ENCODE measurements around the gene KCNIP4.

Gene KCNIP4

DNA sequence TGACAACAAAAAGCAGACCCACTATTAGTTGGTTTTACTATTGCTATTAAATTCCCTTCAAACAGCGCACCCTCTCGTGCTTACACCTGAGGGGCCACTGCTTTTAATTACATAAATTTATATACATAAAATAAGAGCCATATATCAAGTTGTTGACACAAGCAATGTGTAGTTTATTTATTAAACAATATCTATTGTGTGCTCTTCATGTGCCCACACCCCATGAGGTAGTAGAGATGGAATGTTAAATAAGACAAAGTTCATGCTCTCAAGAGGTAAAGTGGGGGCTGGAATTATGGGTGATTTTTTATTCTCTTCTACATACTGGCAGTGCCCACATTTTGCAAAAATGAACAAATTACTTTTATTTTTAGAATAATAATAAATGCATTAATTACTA, 47.3 kb downstream of the KCNIP4 start:
- no peak for DNase-seq (ENCODE audit: low read depth)

- no peak for DNase-seq (ENCODE audit: low read depth)
These were observed 48.4 kb downstream of the KCNIP4 start for GRCh38 chr4:21900211-21900610.

GRCh38 chr4:21898101-21898500, 50.5 kb downstream of the KCNIP4 start:
- DNase-seq (ENCODE audit: low read depth): no peak

DNA sequence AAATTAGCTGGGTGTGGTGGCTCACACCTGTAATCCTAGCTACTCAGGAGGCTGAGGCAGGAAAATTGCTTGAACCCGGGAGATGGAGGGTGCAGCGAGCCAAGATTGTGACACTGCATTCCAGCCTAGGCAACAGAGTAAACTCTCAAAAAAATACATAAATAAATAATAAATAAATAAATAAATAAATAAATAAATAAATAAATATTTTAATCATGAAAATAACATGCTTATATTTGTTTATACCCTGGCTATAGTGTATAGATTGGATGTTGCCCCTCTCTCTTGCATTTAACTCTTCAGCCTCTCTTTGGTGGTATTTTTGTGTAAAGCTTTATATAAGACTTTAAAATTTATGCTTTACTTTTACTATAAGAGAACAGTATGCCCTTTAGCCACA, 51.8 kb downstream of the KCNIP4 start:
- no peak for DNase-seq (ENCODE audit: low read depth)

- DNase-seq (ENCODE audit: low read depth): no peak
These were observed 55.4 kb downstream of the KCNIP4 start for GRCh38 chr4:21893136-21893535.

DNA sequence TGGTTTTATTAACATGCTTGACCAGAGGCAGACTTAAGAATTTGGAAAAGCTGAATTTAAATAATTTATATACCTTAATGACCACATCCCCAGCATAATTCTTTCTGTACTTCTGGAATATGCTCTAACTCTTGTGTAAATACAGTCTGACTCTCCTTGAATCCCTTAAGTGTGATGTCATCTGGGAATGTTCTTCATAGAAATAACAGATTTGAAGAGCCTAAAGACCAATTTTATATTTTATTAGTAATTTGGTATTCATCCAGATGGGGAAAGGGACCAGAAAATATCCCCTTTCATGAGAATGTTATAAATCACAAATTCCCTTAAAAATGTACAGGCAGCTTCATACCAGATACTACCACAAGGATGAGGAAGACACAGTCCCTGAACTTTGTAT, 58.3 kb downstream of the KCNIP4 start:
- DNase-seq (ENCODE audit: low read depth): no peak

GRCh38 chr4:21888195-21888976, 60.2 kb downstream of the KCNIP4 start:
- DNase-seq (ENCODE audit: low read depth): peak; percentile 60

DNA sequence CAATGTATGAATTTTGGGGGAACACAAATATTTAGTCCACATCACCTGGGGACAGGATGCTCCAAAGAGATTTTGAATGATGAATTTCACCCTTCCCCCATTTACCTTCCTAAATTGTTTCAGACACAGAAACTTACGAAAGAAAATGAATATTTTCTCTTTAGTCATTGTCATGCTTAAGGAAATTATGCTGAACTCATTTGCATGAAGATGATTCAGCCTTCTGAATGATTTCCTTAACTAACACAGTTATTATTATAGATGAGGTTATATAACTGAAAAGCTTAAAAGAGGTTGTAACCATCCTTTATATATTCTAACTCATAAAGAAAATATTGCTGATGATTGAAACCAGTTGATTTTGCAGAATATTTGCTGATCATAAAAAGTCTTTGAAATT, 61.1 kb downstream of the KCNIP4 start:
- no peak for DNase-seq (ENCODE audit: low read depth)

GRCh38 chr4:21885770-21886169, 62.8 kb downstream of the KCNIP4 start:
- no peak for DNase-seq (ENCODE audit: low read depth)

DNA sequence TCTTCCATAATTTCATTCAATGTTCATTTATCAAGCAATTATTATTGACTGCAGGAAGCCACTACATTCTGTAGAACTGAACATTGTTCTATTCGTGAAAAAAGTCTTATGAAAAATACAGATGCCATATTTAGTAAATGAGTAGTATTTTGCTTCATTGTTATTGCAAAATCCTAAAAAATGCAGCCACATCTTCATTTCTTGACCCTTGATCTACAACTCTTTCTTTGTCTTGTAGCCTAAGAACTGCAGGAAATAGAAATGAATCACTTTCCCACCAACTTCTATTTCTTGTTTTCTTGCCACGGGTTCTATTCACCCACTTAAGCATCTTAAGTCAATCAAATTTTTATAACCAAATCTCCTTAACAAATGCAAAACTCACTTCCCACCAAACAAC, 63.3 kb downstream of the KCNIP4 start:
- no peak for DNase-seq (ENCODE audit: low read depth)

DNA sequence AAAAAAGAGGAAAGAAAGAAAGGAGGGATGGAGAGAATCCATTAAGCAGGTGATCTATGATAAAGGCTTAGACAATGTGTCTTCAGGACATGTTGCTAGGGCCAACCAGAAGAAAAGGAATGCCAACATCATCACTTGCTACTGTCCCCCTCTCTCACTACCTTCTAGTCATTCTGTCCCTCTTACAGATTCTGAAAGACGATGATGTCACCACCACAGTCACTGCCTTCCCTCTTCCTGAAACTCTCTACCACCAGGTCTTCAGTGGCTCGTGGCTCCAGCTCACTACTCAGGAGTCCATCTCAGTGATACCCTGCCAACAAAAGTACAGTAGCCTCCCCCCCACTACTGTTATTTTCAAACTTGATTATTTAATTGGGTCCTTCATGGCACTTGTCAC, 64.0 kb downstream of the KCNIP4 start:
- DNase-seq (ENCODE audit: low read depth): no peak

- DNase-seq (ENCODE audit: low read depth): no peak
These were observed 66.3 kb downstream of the KCNIP4 start for GRCh38 chr4:21882051-21882839.

DNA sequence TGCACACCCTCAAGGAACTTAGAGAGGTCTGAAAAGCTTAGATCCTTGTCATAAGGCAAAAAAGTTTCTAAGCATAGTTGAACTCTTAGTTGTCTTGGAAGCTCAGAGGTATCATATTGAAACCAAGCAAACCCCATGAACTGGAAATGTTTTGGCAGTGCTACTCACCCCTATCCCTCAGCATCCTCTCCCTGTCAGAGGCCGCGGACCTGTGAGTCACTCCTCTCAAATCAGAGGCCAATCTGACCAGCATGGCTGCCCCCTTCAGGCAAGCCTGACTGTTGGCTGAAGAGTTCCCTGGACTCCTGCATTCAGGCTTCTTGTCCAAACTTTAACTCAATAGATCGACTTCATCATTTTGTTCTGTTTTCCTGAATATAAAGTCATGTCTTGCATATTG, 69.4 kb downstream of the KCNIP4 start:
- no peak for DNase-seq (ENCODE audit: low read depth)

- no peak for DNase-seq (ENCODE audit: low read depth)
These were observed 71.9 kb downstream of the KCNIP4 start for GRCh38 chr4:21876711-21877110.

- no peak for DNase-seq (ENCODE audit: low read depth)
These were observed 75.4 kb downstream of the KCNIP4 start for GRCh38 chr4:21873145-21873544.

GRCh38 chr4:21872101-21872500, 76.5 kb downstream of the KCNIP4 start:
- DNase-seq (ENCODE audit: low read depth): no peak

DNA sequence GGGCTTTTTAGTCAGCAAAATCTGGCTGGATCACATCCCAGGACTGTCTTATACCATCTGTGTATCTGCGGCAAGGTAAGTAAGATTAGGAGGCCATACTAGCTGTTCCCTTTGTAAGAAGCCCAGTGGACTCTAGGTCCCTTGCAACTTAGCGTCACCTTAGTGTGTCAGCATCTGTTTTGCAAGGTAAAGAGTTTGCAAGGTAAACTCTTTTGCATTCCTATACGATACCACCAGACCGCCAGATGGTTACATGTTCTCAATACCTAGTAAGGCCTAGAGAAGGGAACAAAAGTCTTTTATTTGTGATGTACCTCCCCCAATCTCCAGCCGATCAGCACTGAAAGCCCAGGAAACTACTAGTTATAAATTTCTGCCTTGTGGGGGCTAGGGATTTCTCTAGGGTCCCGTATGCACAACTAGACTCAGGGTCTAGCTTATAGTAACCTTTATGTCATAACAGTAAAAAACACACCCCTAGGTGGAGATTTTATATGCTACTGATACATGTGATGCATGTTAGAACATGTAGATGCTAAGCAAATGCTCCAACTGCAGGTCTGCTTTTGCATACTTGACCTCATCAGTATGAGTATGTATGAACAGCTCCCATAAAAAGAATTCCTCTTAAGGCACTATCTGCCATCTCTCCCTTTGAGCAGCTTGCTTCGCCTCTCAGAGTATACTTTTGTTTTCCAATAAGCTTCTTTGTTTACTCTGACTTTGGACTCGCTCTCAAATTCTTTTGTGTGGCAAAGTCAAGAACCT, 78.4 kb downstream of the KCNIP4 start:
- DNase-seq (ENCODE audit: low read depth): no peak

- no peak for DNase-seq (ENCODE audit: low read depth)
These were observed 83.9 kb downstream of the KCNIP4 start for GRCh38 chr4:21864686-21865085.

- DNase-seq (ENCODE audit: low read depth): no peak
These were observed 85.7 kb downstream of the KCNIP4 start for GRCh38 chr4:21862917-21863316.

DNA sequence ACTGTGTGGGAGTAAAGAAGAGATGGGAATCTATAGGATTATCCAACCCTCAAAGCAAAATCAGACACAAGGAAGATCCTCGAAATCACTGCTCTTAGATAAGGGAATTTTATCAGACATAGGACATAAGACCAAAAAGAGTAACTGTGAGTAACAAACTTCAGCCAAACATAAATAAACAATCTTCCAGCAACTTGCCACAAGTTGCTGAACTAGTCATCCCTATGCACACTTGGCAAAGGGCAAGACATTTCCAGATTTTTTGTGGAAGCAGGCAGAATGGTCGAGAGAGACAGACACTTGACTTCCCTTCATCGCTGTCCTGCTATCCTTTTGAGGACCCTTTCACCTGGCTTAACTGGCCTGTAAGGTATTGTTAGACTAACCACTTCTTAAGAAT, 89.6 kb downstream of the KCNIP4 start:
- DNase-seq (ENCODE audit: low read depth): no peak

DNA sequence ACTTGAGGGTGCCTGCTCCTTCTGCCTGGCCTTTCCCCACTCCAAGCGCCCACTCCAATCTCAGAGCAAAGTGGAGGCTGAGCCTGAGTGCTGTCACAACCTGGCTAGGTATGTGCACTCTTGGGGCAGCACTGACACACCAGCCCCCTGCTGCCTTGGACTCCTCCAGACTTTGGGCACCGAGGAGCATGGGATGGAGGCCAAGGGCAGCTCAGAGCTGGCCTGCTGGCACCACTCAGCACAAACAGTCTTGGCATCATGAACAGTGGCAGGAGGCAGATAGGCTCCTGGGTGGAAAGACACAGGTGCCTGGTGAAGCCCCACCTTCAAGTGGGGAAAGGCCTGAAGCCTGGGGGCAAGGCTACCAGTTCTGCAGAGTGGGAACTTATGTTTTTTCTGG, 91.8 kb downstream of the KCNIP4 start:
- DNase-seq (ENCODE audit: low read depth): no peak

GRCh38 chr4:21856301-21856700, 92.3 kb downstream of the KCNIP4 start:
- no peak for DNase-seq (ENCODE audit: low read depth)

DNA sequence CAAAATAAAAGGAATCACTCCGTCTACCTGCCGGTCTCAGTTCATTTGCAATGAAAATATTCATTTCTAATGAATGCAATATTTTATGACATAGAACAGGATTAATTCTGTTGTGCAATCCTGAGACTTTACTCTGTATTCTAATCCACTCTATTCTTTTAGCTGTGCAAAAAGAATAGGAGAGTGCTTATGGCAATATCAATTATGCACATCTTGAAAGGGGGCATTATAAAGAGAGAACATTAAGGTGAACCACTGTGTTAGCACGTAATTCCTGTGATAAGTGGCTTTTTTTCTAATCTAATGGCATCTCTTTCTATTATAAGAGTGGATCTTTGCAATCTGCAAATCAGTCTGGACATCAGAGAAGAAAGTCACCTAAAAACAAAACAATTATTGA, 99.5 kb downstream of the KCNIP4 start:
- DNase-seq (ENCODE audit: low read depth): no peak
